HG02981 (cell line): ENCODE data around the gene LACC1.

ENCODE experiments used
- ATAC-seq: cut with Tn5 transposase; IDR thresholded peaks from one replicate; pipeline ENCODE4 v1.9.1; 2021; ENCODE audit warnings: mild to moderate bottlenecking, moderate library complexity; ENCODE audit not compliant: unreplicated experiment

LACC1 gene

DNA sequence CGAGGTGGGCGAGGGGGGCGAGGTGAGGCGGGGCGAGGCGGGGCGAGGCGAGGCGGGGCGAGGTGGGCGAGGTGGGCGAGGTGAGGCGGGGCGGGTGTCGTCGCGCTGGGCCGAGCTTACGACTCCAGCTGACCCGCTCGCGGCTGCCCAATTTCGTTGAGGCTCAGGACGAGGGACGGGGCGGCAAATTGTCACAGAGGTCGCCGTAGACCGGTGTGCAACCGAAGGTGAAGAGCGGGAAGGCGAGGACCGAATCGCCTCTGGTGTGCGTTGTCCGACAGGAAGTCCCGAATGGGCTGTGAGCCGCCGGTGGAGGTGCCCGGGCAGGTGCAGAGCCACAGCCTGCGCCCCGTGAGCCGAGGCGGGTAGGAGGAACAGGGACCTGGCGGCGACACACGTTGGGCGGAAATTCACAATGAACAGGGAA lies at the start of gene LACC1:
Gene LACC1 (plus strand): TSS at position 150 of the 427 bp plus-strand sequence. CDS start 1,082 bp downstream, outside the sequence.
- peak; percentile 34 for ATAC-seq

DNA sequence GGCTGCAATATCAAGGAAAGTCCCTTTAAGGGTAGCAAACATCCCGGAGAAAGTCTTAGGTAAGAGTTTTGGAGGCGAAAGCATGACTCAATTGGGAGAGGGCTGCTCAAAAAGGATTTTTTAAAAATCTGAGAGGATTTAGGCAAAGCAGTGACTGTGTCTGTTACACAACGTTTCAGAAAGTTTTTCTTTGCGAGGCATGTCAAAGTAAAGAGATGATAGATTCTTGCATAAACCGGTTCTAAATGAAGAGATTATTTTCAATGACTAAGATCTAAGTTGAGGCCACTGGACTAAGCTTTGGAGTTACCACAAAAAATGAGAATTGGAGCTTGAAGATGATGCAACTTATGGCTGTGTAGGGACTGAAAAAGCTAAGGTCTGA lies 49.2 kb upstream of the LACC1 start:
- no peak for ATAC-seq

DNA sequence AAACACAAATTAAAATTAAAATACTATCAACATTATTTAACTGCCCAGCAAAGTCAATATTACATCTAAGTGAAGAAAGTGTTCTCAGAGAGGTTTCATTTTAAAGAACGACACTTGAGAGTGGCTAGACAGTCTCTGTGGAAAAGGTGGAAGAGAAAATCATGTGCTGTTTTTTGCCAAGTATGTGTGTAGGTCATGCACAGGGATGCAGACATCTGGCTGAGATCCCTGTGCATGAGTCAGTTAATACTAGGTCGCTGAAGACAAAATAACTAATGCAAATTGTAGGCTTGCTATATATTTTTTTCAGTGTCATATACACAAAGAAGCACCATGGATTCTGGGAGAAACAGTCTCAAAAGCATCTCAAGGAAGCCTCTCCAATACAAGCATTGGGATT lies 48.6 kb upstream of the LACC1 start:
- ATAC-seq = no peak

DNA sequence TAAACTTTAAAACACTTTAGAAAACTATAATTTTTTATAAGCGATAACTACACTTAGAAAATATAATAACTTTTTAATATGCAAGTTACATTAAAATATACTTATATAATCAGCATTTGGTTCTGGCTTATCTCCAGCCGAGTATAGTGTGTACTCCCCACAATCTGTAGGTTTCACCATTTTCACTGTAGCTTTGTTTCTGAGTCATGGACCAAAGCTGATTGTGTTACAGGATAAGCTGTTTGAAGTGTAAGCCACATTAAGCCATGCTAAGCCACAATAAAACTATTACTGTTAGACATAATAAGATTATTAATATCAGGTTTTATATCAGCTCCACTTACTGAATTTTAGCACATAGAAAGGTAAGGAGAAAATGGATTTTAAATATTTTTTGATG lies 44.0 kb upstream of the LACC1 start:
- no peak for ATAC-seq

DNA sequence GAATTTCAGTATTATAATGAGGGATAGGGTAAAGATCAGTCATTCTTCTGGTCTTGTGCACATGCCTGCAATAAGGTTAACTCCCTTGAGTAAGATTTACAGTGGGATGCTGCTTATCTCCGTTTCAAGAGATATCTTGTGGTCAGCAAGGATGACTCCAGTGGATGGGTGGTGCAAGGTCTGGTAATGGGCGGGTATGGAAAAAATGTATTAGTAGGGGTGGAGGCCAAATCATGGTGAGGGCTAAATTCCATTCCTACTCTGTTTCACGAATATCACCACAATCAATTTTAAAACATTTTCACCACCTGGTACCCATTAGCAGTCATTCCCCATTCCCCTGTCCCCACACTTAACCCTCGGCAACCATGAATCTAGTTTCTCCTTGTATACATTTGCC lies 40.8 kb upstream of the LACC1 start:
- ATAC-seq = no peak

DNA sequence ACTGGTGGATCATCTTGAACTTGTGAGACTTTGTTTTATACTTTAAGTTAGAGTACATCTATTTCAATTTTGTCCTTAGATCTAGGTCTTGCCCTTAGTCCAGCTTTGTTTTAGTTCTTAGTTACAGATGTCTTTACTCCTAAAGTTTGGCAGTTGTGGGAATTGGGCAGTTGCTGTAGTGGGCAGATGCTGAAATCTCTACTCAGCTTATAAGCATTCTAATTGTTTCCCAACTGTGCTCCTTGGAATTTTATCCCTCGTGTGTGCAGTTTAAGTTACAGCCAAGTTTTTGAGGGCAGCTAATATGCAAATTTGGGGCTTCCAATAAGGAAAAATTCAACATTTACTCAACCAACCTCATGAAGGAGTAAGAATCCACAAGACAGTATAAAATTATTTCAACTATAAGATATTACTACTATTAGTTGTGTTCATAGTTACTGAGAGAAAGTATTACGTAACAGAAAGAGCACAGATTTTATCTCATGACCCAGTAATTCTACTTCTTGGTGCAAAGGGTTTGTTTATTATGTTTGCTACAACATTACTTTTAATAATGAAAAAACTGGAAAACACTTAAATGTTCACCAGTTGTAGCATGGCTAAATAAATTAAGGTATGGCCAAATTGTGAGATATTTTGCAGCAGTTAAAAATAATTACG lies 33.1 kb upstream of the LACC1 start:
- no peak for ATAC-seq

DNA sequence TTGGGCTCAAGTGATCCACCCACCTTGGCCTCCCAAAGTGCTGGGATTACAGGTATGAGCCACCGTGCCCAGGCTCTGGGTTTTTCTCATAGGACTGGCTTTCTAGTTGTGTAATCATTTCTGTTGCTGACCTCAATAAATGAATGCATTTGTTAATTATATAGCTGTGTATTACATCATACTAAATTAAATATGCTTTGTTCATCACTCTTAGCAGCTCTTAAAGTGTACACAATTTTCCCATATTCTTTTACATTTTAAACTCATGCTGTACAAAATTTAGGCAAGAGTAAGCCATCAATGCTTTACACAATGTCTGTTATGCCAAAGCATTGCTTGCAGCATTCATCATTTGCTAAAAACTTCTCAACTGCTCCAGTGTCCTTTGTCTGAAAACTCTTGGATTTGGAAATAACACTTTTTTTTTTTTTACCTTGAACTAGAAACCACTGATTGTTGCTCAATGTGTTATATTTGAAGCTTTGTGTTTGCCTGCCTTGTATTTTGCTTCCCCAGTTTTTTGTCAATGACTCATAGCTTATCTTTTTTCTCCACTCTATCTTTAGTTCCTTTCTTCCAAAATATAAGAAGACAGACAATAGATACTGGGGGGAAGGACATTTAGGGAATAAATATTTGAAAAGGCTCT lies 31.6 kb upstream of the LACC1 start:
- no peak for ATAC-seq

DNA sequence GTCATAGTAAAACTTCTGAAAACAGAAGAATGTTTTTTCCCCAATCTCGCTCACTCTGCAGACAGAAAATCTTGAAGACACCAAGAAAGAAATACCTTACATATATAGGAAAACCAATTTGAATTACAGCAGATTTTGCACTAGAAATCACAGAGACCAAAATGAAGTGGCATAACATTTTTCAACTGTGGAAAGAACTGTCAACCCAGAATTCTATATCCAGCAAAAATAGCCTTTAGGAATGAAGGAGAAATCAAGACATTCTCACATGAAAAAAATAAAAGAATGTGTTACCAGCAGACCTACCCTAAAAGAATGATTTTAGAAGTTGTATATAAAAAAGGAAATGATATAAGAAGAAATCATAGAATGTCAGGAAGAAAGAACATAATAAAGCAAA lies 28.8 kb upstream of the LACC1 start:
- ATAC-seq = no peak

DNA sequence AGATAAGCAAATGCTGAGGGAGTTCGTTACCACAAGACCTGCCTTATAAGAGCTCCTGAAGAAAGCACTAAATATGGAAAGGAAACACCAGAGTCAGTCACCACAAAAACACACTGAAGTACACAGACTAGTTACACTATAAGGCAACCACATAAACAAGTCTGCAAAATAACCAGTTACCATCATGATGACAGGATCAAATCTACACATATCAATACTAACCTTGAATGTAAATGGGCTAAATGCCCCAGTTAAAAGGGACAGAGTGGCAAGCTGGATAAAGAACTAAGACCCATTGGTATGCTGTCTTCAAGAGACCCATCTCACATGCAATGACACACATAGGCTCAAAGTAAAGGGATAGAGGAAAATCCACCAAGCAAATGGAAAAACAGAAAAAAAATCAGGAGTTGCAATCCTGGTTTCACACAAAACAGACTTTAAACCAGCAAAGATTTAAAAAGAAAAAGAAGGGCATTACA lies 26.7 kb upstream of the LACC1 start:
- no peak for ATAC-seq

DNA sequence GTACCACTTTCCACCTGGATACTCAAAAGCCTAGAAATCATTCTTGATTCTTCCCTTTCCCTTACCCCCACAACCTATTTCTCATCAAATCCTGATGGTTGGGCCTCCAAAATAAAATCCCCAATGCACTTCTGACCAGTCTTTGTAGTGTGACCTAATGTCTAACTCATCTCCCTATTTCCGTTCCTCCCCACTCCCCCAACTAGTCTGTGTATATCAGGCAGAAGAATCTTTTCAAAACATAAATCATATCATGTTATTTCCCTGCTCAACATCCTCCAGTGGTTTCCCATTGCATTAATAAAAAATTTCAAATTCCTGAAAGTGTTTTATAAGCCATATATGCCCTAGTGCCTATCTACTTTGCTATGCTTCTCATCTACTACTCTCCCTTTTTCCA lies 17.8 kb upstream of the LACC1 start:
- no peak for ATAC-seq

DNA sequence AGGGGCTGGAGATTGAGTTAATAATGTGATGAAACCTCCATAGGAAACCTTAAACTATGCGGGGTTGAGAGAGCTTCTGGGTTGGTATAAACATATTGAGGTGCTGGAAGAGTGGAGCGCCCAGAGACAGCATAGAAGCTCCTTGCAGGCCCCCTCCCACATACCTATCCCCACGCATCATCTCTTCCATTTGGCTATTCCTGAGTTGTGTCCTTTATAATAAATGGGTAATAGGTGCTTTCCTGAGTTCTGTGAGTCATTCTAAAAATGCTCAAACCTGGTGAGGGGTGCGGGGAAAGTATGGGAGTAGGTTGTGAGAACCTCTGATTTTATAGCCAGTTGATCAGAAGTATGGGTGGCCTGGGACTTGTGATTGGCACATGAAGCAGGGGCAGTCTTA lies 14.8 kb upstream of the LACC1 start:
- ATAC-seq = no peak

DNA sequence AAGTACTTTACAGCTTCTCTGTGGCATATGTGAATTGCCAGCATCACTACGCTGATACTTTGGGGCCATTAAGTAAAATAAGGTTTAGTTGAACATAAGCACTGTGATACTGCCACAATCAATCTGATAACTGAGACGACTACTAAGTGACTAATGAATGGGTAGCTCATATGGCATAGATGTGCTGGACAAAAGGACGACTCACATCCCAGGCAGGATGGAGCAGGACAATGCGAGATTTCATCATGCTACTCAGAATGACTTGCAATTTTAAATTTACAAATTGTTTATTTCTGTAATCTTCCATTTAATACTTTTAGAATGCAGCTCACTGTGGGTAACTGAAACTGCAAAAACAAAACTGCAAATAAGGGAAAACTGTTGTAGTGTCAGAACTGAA lies 13.8 kb upstream of the LACC1 start:
- ATAC-seq = no peak

DNA sequence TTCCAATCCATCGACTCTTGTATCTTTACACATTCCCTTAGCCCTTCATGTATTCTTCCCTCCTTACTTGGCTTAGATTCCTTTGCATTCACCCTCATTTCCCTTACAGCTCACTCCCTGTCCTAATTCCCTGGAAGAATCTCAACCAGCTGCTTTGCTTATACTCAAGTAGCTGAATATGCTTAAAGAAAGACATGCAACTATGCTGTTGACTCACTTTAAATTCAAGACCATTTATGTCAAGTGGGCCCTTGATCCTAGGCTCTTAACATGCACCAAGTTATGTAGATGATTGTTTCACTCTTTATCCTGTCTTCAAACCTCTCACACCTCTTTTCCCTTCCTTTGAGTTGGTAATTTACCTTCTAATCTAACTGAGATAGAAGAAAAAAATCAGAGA lies 7.5 kb upstream of the LACC1 start:
- ATAC-seq = no peak

DNA sequence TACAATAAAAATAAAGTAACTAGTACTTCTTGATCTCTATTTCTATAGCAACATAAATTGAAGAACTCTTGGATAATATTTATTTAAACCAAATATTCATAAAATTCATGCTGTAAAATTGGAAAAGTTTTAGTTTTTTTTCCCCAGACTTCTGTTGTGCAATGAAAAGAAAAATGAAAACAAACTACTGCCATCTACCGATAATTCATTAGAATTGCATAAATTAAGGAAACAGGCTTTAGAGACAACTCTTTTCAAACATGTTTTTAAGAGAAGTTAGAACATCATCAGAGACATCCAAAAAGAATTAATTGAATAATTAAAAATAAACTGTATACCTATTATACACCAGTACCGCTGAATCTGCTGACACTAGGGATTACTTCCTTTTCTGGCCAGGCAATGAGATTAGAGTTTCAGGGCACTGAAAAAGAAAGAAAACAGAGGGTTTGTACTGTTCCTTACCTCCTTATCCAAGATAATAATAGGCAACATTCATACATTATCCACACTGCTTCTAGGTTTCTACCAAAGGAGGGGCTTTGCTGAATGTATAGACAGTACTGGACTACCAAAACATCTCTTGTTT lies 5.1 kb upstream of the LACC1 start:
- ATAC-seq = no peak

DNA sequence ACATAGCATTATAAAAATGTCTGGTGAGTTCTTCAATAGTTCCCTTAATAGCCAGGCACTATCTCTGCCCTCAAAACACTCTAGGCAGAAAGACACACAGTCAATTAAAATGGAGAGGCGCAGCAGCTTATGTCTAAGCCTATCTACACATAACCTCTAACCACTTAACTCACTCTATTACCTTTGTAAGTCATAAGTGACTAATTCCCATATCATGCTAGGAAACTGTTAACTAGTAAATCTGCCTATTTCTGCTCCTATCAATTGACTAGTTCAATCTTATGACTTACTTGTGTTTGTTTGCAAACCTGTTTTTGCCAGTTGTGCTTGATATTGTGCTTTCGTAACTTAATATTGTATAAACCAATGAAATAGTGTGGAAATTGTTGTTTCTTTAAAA lies 3.3 kb upstream of the LACC1 start:
- no peak for ATAC-seq

DNA sequence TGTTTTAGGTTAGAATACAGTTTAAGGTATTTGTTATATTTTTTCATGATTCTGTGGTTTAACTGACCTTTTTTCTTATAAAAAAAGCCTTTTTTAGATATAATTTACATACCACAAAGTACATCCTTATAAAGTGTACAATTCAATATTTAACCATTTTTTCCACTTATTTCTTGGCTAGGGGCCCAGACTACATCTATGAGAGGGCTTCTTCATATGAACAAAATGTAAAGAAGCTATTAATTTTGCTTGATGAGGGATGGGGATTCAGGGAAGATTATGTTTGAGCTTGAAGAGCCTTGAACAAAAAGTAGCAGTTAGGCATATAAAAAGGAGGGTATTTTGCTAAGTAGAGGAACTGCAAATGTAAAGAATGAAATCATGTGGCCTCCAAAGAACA lies 2.4 kb upstream of the LACC1 start:
- ATAC-seq = no peak

DNA sequence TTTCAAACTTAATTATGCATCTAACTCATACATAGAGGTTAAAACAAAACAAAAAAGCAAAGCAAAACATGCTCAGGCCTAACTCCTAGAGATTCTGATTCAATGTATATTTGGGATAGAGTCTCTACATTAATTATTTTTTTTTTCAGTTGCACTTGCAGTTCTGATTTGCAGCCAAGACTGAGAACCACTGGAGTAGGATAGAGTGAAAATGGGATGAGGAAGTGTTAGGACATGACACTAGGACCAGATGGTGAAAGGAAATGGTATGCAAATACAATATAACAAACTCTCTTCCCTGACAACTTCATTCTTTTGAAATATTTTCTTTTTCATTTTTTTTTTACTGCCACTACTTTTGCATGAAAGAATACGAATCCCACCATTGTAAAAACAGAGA lies 1.9 kb upstream of the LACC1 start:
- no peak for ATAC-seq

DNA sequence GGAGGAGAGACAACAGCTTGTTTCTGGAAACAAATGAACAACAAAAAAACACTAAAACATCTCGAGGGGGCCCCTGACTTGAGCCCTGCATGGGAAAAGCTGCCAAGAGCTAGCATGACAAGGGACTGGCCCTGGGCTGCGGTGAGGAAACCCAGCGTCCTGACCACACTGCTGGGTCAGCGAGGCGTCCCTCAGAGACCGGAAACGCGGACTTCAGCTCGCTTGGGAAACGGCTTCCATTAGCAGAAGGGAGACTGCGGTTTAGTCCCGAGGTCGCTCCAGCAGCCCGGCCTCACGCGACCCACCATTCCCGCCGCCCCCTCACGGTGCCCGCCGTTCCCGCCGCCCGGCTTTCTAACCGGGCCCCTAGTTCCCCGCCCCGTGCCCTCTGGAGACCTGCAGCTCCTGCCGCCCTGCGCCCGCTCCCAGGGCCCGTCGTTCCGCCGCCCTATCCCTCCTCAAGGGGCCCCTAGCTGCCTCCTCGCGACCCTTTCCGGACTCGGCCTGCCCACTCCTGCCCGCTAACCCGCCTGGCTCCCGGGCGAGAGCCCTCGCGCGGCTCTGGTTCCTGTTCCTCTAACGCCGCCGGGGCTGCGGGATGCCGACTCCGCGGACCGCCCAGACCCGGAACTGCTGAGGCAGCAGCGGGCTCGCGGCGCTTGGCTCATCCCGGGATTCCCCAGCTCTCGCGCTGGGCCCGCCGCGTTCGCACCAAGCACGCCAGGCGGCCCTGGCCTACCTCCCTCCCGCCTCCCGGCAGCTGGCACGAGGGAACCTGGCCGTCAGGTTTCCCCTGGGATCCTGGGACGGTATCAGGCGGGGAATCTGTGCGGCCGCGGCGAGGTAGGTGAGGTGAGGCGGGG lies 581 bp upstream of the LACC1 start, which contains the start of gene CCDC122:
Gene CCDC122 (minus strand): TSS at position 849 of the 863 bp plus-strand sequence. CDS start 10,364 bp downstream, outside the sequence.
- ATAC-seq = peak; percentile 73

DNA sequence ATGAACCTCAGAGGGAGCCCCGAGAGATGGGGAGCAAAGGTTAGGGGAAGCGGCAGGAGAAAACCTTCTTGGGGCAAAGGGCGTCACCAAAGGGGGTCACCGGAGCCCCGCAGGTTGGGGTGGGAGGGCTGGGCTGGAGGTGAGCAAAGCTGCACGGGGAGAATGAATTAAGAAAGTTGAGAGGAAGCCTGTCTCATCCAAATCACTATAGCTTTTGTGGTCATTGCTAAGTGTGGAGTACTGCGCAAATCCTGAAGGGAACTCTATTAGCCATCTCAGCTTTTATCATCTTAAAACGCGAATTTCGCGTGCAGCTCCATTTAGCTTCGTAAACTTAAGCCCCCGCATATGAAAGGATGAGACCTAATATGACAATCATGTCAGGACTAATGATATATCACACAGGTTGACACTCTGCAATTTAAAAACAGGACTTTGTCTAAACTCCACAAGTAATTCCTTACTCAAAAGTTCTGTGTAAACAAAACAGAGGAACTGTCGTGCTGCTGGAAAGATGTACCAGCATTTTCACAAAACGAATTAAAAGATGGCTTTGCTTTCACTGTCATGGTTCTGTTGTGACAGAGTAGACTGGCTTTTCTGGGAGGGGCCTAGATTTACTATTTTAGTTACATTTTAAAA lies 631 bp downstream of the LACC1 start:
- ATAC-seq = no peak

DNA sequence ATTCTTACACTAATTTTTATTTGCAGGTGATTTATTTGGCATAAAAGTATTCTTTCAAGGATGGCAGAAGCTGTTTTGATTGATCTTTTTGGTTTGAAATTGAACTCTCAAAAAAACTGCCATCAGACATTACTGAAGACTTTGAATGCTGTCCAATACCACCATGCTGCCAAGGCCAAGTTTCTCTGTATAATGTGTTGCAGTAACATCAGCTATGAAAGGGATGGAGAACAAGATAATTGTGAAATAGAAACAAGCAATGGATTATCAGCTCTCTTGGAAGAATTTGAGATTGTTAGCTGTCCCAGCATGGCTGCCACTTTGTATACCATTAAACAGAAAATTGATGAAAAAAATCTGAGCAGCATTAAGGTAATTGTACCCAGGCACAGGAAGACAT lies 1.2 kb downstream of the LACC1 start:
- no peak for ATAC-seq

DNA sequence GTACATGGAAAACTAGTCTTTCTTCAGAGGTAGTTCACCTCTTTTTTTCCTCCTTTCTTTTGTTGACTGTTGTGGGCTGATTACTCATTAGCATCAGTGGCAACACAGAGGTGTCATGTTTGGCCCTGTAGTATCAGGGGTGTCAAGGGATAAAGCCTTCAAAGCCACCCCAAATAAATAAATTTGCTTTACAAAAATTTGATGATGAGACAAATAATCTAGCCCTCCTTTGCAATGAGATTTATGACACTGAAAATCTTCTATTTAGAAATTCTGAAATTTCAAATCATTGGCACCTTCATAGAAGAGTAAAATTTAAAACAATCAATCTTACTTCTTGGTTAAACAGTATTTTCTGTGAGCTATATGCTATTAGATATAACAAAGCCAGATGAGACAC lies 1.9 kb downstream of the LACC1 start:
- no peak for ATAC-seq
